HCT116 (cell line): ENCODE measurements around the gene DHX34. TPM values are rescaled to one million over a fixed set of nuclear protein-coding genes. Genes with fewer than 3 reads are reported as not detected.

Source experiments
- ATAC-seq: fragments of 200-7000 bp; cut with Tn5 transposase; 2 replicates; pipeline ENCODE4 v1.9.1; 2020; ENCODE audit warnings: mild to moderate bottlenecking, moderate library complexity
- BruUV-seq: library from RNA; stranded (reverse); fragments of 400-500 nt; replicated peaks from 2 replicates; lab custom pipeline; 2021; lab: Mats Ljungman, UMichigan
- CTCF ChIA-PET: fragments of 300-600 bp; sonication (Branson Sonifier 250); formaldehyde crosslinking; loops from one replicate; lab custom pipeline; 2021; ENCODE audit warnings: antibody characterized with exemption; lab: Charles Lee
- POLR2A ChIA-PET: fragments of 300-600, 350-600 bp; sonication (Branson Sonifier 250); formaldehyde crosslinking; loops from one replicate; lab custom pipeline; 2021; ENCODE audit warnings: antibody characterized with exemption; lab: Charles Lee
- RAD21 ChIA-PET, 2 experiments: fragments of 300-600 bp; sonication (Branson Sonifier 250); formaldehyde crosslinking; loops; one replicate each; lab custom pipeline; 2023; ENCODE audit warnings: low total read pairs in 2 of 2; ENCODE audit not compliant: uncharacterized antibody in 2 of 2, unreplicated experiment in 2 of 2, low non-redundant PET in 1 of 2; lab: Charles Lee
- DNase-seq: peaks from one replicate; pipeline ENCODE4 v3.0.0-alpha.2; 2010; ENCODE audit warnings: low read depth, low spot score
- H2AFZ ChIP-seq: fragments of 200-600 bp; shearing (Covaris generic), sonication (generic); 2 replicates; pipeline ENCODE4 v1.6.1; 2017; ENCODE audit warnings: low read depth, mixed run types, mixed read lengths, antibody characterized with exemption, low read length; ENCODE audit not compliant: poor library complexity, severe bottlenecking
- H3K27ac ChIP-seq: 2 replicates; pipeline ENCODE4 v1.5.1; 2012; ENCODE audit warnings: low read depth, low read length
- H3K27me3 ChIP-seq: fragments of 200-600 bp; sonication (generic); 2 replicates; pipeline ENCODE4 v1.6.1; 2016; ENCODE audit warnings: mixed run types, low read length, mixed read lengths; ENCODE audit not compliant: insufficient read depth
- H3K36me3 ChIP-seq, 2 experiments: fragments of 200-500 bp in 1 of 2; fragments of 200-600 bp in 1 of 2; sonication (Bioruptor generic) in 1 of 2; sonication (generic) in 1 of 2; 2 replicates each; pipeline versions ENCODE4 v1.5.1 to v1.6.1; 2014 to 2016; ENCODE audit warnings: low read length in 2 of 2, inconsistent platforms in 1 of 2, mixed read lengths in 1 of 2, mixed run types in 1 of 2; ENCODE audit not compliant: insufficient read depth in 2 of 2, control insufficient read depth in 1 of 2
- H3K4me1 ChIP-seq, 2 experiments: fragments of 200-600 bp in 1 of 2; sonication (generic) in 1 of 2; 2 replicates each; pipeline versions ENCODE4 v1.5.1 to v1.6.1; 2012 to 2017; ENCODE audit warnings: low read length in 2 of 2, inconsistent platforms in 1 of 2, mild to moderate bottlenecking in 1 of 2, mixed read lengths in 1 of 2, mixed run types in 1 of 2, moderate library complexity in 1 of 2; ENCODE audit not compliant: insufficient read depth in 2 of 2, control insufficient read depth in 1 of 2
- H3K4me2 ChIP-seq: fragments of 200-600 bp; sonication (generic); 2 replicates; pipeline ENCODE4 v1.6.1; 2017; ENCODE audit warnings: mixed run types, low read length, mixed read lengths
- H3K4me3 ChIP-seq, 2 experiments: fragments of 200-600 bp in 1 of 2; sonication (generic) in 1 of 2; replicated peaks in 1 of 2; 2 replicates each; pipeline ENCODE4 v1.5.1; 2011 to 2016; ENCODE audit warnings: low read length in 2 of 2, control low read depth in 1 of 2, low read depth in 1 of 2, mild to moderate bottlenecking in 1 of 2, mixed read lengths in 1 of 2, mixed run types in 1 of 2
- H3K79me2 ChIP-seq: fragments of 200-600 bp; sonication (generic); 2 replicates; pipeline ENCODE4 v1.6.1; 2017; ENCODE audit warnings: mild to moderate bottlenecking, mixed run types, low read length, moderate library complexity, mixed read lengths; ENCODE audit not compliant: insufficient read depth
- H3K9ac ChIP-seq: fragments of 200-600 bp; sonication (generic); 2 replicates; pipeline ENCODE4 v1.6.1; 2016; ENCODE audit warnings: low read length, mixed read lengths
- H3K9me2 ChIP-seq: fragments of 200-600 bp; sonication (generic), shearing (Covaris generic); 2 replicates; pipeline ENCODE4 v1.6.1; 2017; ENCODE audit warnings: mixed run types, mild to moderate bottlenecking, moderate library complexity; ENCODE audit not compliant: insufficient read depth
- H3K9me3 ChIP-seq, 2 experiments: fragments of 200-500 bp in 1 of 2; fragments of 200-600 bp in 1 of 2; sonication (Bioruptor generic) in 1 of 2; sonication (generic) in 1 of 2; 2 replicates each; pipeline ENCODE4 v1.6.1; 2014 to 2017; ENCODE audit warnings: low read length in 2 of 2, mixed read lengths in 2 of 2, inconsistent platforms in 1 of 2, low read depth in 1 of 2, mild to moderate bottlenecking in 1 of 2, mixed run types in 1 of 2, moderate library complexity in 1 of 2; ENCODE audit not compliant: control insufficient read depth in 1 of 2, insufficient read depth in 1 of 2
- H4K20me1 ChIP-seq: fragments of 200-600 bp; sonication (generic), shearing (Covaris generic); 2 replicates; pipeline ENCODE4 v1.6.1; 2017; ENCODE audit warnings: mixed run types, mild to moderate bottlenecking, moderate library complexity; ENCODE audit not compliant: insufficient read depth
- CBX3 ChIP-seq: IDR thresholded peaks from 2 replicates; pipeline ENCODE4 v1.6.1; 2012; ENCODE audit warnings: low read depth
- CEBPB ChIP-seq: IDR thresholded peaks from 2 replicates; pipeline ENCODE4 v1.6.1; 2012; ENCODE audit warnings: low read depth
- EGR1 ChIP-seq: IDR thresholded peaks from 2 replicates; pipeline ENCODE4 v1.6.1; 2012; ENCODE audit warnings: low read depth
- ELF1 ChIP-seq: IDR thresholded peaks from 2 replicates; pipeline ENCODE4 v1.6.1; 2012; ENCODE audit warnings: low read depth, borderline replicate concordance
- EZH2 ChIP-seq: fragments of 200-600 bp; sonication (generic); IDR thresholded peaks from 2 replicates; pipeline ENCODE4 v1.6.1; 2017; ENCODE audit warnings: antibody characterized with exemption, mixed run types
- EZH2phosphoT487 ChIP-seq: fragments of 200-600 bp; IDR thresholded peaks from 2 replicates; pipeline ENCODE4 v1.6.1; 2018; ENCODE audit warnings: antibody characterized with exemption, borderline replicate concordance
- FOSL1 ChIP-seq: IDR thresholded peaks from 2 replicates; pipeline ENCODE4 v1.6.1; 2012; ENCODE audit warnings: low read depth
- JUND ChIP-seq: IDR thresholded peaks from 2 replicates; pipeline ENCODE4 v1.6.1; 2012
- POLR2AphosphoS5 ChIP-seq: IDR thresholded peaks from 2 replicates; pipeline ENCODE4 v1.6.1; 2011; ENCODE audit warnings: mild to moderate bottlenecking, low read depth, low read length, moderate library complexity
- SIN3A ChIP-seq: IDR thresholded peaks from 2 replicates; pipeline ENCODE4 v1.6.1; 2012; ENCODE audit warnings: low read depth
- SP1 ChIP-seq: IDR thresholded peaks from 2 replicates; pipeline ENCODE4 v1.6.1; 2012; ENCODE audit warnings: low read depth
- SRF ChIP-seq: IDR thresholded peaks from 2 replicates; pipeline ENCODE4 v1.6.1; 2012; ENCODE audit warnings: low read depth
- TCF7L2 ChIP-seq: IDR thresholded peaks from 2 replicates; pipeline ENCODE4 v1.7.0; 2011; ENCODE audit warnings: borderline replicate concordance, inconsistent platforms; ENCODE audit not compliant: insufficient read depth, insufficient read length; ENCODE audit errors: extremely low read depth
- YY1 ChIP-seq: IDR thresholded peaks from 2 replicates; pipeline ENCODE4 v1.6.1; 2011; ENCODE audit warnings: low read length, low read depth, moderate library complexity, mild to moderate bottlenecking; ENCODE audit not compliant: insufficient replicate concordance; ENCODE audit errors: extremely low read depth
- ZFX ChIP-seq: fragments of 450-650 bp; IDR thresholded peaks from 2 replicates; pipeline ENCODE4 v1.6.1; 2017
- intact Hi-C: fragments of 100-400 bp; cut with micrococcal nuclease; formaldehyde crosslinking; loops from 2 replicates; pipeline ENCODE4 v1.10.0; 2022
- total RNA-seq: library from RNA; stranded (reverse); gene quantifications from one replicate; pipeline ENCODE4 v1.2.1, GENCODE V29; 2021; ENCODE audit not compliant: unreplicated experiment
- TF ChIP-seq, protein P1 (sequence below): IDR thresholded peaks from 2 replicates; pipeline ENCODE4 v1.6.1; 2011; ENCODE audit warnings: mild to moderate bottlenecking, low read length, moderate library complexity; ENCODE audit not compliant: insufficient replicate concordance; ENCODE audit errors: extremely low read depth
- TF ChIP-seq, protein P2 (sequence below): IDR thresholded peaks from 2 replicates; pipeline ENCODE4 v1.6.1; 2012
- TF ChIP-seq, protein P3 (sequence below): IDR thresholded peaks from 2 replicates; pipeline ENCODE4 v1.6.1; 2012
- TF ChIP-seq, protein P4 (sequence below), 3 experiments: fragments of 200-600 bp in 1 of 3; sonication (generic) in 1 of 3; IDR thresholded peaks in 2 of 3; conservative IDR thresholded peaks in 1 of 3; 2 replicates each; pipeline ENCODE4 v1.5.1; 2012 to 2017; ENCODE audit warnings: low read depth in 2 of 3, low read length in 2 of 3, antibody characterized with exemption in 1 of 3, borderline replicate concordance in 1 of 3, control low read depth in 1 of 3, mild to moderate bottlenecking in 1 of 3, mixed read lengths in 1 of 3, mixed run types in 1 of 3, moderate library complexity in 1 of 3; ENCODE audit not compliant: insufficient read depth in 1 of 3

Gene DHX34
- total RNA-seq, 1 experiment from 2014 or later = 30.5 TPM

DNA sequence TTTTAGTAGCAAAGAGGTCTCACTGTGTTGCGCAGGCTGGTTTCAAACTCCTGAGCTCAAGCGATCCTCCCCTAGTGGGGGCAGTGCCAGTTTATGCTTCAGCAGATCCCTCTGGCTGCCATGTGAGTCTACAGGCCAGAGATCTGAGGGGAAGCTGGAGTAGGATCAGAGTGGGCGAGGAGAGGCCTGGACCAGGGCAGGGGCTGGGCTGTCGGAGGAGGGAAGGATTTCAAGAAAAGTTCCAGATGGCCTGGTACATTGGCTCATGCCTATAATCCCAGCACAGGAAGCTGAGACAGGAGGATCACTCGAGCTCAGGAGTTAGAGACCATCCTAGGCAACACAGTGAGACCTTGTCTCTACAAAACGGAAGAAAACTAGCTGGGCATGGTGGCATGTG lies 9.8 kb downstream of the DHX34 start:
- ChIA-PET CTCF (interaction anchor here (1.2 kb wide), 1 partner anchor 10 kb away, joined by 5 read pairs; the partner anchor contains the start of gene DHX34), RAD21 (no interaction called here), POLR2A (no interaction called here)
- no TSS peak for BruUV-seq
- H3K9me3 ChIP-seq = no peaks in the 10 kb centered on the region
- no peak for ATAC-seq
- H4K20me1 ChIP-seq = no peaks in the 10 kb centered on the region
- H3K9ac ChIP-seq = no peak overlapping the region
- no peak overlapping the region for H3K4me2 ChIP-seq
- no peak overlapping the region for H3K4me3 ChIP-seq
- H3K79me2 ChIP-seq = peaks cover 79% of the 10 kb centered on the region
- no peaks in the 10 kb centered on the region for H3K4me1 ChIP-seq
- peaks cover 62 to 76% of the 10 kb centered on the region in 2 experiments for H3K36me3 ChIP-seq
- no peak for DNase-seq
- H3K9me2 ChIP-seq = no peaks in the 10 kb centered on the region
- H3K27ac ChIP-seq = no peak overlapping the region
- no peak overlapping the region for H2AFZ ChIP-seq
- intact Hi-C loops = no loop called here
- TF ChIP-seq ELF1 (no peak), SIN3A (no peak), POLR2AphosphoS5 (no peak), CEBPB (no peak), YY1 (no peak), EGR1 (no peak), EZH2phosphoT487 (no peak), SP1 (no peak), TCF7L2 (no peak), FOSL1 (no peak), CBX3 (no peak), EZH2 (no peak), SRF (no peak), ZFX (no peak), JUND (no peak)
- TF ChIP-seq, protein P1, sequence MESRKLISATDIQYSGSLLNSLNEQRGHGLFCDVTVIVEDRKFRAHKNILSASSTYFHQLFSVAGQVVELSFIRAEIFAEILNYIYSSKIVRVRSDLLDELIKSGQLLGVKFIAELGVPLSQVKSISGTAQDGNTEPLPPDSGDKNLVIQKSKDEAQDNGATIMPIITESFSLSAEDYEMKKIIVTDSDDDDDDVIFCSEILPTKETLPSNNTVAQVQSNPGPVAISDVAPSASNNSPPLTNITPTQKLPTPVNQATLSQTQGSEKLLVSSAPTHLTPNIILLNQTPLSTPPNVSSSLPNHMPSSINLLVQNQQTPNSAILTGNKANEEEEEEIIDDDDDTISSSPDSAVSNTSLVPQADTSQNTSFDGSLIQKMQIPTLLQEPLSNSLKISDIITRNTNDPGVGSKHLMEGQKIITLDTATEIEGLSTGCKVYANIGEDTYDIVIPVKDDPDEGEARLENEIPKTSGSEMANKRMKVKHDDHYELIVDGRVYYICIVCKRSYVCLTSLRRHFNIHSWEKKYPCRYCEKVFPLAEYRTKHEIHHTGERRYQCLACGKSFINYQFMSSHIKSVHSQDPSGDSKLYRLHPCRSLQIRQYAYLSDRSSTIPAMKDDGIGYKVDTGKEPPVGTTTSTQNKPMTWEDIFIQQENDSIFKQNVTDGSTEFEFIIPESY = no peak
- TF ChIP-seq, protein P2, sequence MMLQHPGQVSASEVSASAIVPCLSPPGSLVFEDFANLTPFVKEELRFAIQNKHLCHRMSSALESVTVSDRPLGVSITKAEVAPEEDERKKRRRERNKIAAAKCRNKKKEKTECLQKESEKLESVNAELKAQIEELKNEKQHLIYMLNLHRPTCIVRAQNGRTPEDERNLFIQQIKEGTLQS = no peak
- TF ChIP-seq, protein P3, sequence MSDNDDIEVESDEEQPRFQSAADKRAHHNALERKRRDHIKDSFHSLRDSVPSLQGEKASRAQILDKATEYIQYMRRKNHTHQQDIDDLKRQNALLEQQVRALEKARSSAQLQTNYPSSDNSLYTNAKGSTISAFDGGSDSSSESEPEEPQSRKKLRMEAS = no peak
- TF ChIP-seq, protein P4, sequence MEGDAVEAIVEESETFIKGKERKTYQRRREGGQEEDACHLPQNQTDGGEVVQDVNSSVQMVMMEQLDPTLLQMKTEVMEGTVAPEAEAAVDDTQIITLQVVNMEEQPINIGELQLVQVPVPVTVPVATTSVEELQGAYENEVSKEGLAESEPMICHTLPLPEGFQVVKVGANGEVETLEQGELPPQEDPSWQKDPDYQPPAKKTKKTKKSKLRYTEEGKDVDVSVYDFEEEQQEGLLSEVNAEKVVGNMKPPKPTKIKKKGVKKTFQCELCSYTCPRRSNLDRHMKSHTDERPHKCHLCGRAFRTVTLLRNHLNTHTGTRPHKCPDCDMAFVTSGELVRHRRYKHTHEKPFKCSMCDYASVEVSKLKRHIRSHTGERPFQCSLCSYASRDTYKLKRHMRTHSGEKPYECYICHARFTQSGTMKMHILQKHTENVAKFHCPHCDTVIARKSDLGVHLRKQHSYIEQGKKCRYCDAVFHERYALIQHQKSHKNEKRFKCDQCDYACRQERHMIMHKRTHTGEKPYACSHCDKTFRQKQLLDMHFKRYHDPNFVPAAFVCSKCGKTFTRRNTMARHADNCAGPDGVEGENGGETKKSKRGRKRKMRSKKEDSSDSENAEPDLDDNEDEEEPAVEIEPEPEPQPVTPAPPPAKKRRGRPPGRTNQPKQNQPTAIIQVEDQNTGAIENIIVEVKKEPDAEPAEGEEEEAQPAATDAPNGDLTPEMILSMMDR (IDR thresholded peaks at IDR 0.05 in 2 of 3, conservative IDR thresholded peaks at IDR 0.05 in 1 of 3; ENCODE audit: borderline replicate concordance in 1 of 3, insufficient read depth in 1 of 3, low read depth in 2 of 3, low read length in 2 of 3) = no peak
- H3K27me3 ChIP-seq = no peaks in the 10 kb centered on the region
